ENCODE measurements around the gene TLCD3B. TPM values are rescaled to one million over a fixed set of nuclear protein-coding genes. Genes with fewer than 3 reads are reported as not detected.

Gene TLCD3B
- total and polyA plus RNA-seq, 9 of the 15 experiments (the other 6 are each of a cell fraction or from before 2014, with no cell fraction given) = 0.10 to 0.52 (median 0.23) TPM; not detected in 4

GRCh38 chr16:30069611-30070462, 38.8 kb upstream of the TLCD3B start (continued):
- TF ChIP-seq ZNF561 (CRISPR knock-in tag; conservative IDR thresholded peaks at IDR 0.05) = no peak
- no peak for TF ChIP-seq EWSR1 (IDR thresholded peaks at IDR 0.05; ENCODE audit: borderline replicate concordance, low read depth, partially characterized antibody)
- no peak for TF ChIP-seq ZEB2 (IDR thresholded peaks at IDR 0.05)
- TF ChIP-seq ZFX (CRISPR knock-in tag; IDR thresholded peaks at IDR 0.05) = peak; percentile 41; the same call in 1 of the 2 replicates
- 0 out of 2 replicates have a peak, but pooled peaks have one; percentile 18 for TF ChIP-seq ZNF263 (CRISPR knock-in tag; IDR thresholded peaks at IDR 0.05; ENCODE audit: borderline replicate concordance)
- TF ChIP-seq ZNF239 (CRISPR knock-in tag; IDR thresholded peaks at IDR 0.05) = no peak
- peak in 1 of 3 experiments; percentile 13; a peak in 1 of 6 replicates for TF ChIP-seq CTCF (IDR thresholded peaks at IDR 0.05 in 2 of 3, conservative IDR thresholded peaks at IDR 0.05 in 1 of 3; ENCODE audit: insufficient read depth in 2 of 3, low read depth in 1 of 3, low read length in 3 of 3)

Data from K562 (cell line).